Astrocyte of the spinal cord (primary cell): Measurements from ENCODE around the gene SPON1.

Experiments used
- DNase-seq: peaks from one replicate; pipeline ENCODE4 v3.0.0; 2011; ENCODE audit warnings: low read depth, low spot score
- H3K4me3 ChIP-seq: 2 replicates; pipeline ENCODE4 v1.5.1; 2011; ENCODE audit warnings: low read depth, mild to moderate bottlenecking, low read length, moderate library complexity
- in situ Hi-C: cut with HindIII; loops from 2 replicates; pipeline ENCODE4 v1.10.0; 2017; ENCODE audit warnings: low sequenced_read_pairs
- TF ChIP-seq, protein P1 (sequence below): IDR thresholded peaks from 2 replicates; pipeline ENCODE4 v1.5.1; 2012; ENCODE audit warnings: low read depth, mild to moderate bottlenecking, low read length, inconsistent platforms

SPON1 gene

DNA sequence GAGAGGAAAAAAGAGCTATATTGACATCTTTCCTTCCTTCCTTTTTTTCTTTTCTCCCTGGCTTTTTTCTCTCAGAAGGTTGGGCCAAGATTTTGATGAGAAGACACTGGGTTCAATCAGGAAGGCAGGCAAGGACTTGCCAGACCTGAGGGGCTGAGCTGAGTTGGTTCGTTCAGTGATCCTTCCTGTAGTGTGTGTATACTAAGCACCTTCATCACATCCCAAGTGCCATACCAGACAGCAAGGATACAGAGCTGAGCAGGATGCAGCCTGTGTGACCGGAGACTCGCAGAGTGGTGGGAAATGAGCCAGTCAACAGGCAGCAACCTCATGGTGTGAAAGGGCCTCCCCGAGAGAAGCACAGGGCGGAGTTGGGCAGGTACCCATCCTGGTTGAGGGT is 95.5 kb downstream of the SPON1 start:
- DNase-seq, result no peak
- H3K4me3 ChIP-seq, result no peak overlapping the region
- TF ChIP-seq, protein P1, sequence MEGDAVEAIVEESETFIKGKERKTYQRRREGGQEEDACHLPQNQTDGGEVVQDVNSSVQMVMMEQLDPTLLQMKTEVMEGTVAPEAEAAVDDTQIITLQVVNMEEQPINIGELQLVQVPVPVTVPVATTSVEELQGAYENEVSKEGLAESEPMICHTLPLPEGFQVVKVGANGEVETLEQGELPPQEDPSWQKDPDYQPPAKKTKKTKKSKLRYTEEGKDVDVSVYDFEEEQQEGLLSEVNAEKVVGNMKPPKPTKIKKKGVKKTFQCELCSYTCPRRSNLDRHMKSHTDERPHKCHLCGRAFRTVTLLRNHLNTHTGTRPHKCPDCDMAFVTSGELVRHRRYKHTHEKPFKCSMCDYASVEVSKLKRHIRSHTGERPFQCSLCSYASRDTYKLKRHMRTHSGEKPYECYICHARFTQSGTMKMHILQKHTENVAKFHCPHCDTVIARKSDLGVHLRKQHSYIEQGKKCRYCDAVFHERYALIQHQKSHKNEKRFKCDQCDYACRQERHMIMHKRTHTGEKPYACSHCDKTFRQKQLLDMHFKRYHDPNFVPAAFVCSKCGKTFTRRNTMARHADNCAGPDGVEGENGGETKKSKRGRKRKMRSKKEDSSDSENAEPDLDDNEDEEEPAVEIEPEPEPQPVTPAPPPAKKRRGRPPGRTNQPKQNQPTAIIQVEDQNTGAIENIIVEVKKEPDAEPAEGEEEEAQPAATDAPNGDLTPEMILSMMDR, result no peak
- in situ Hi-C loops, result no loop called here

GRCh38 chr11:14059491-14059890 is 97.0 kb downstream of the SPON1 start:
- TF ChIP-seq, protein P1, result no peak
- H3K4me3 ChIP-seq, result no peak overlapping the region
- in situ Hi-C loops, result no loop called here
- no peak for DNase-seq

- H3K4me3 ChIP-seq, result no peak overlapping the region
- TF ChIP-seq, protein P1, result no peak
- no peak for DNase-seq
- in situ Hi-C loops, result no loop called here
Measured at GRCh38 chr11:14061721-14062120, 99.2 kb downstream of the SPON1 start.

GRCh38 chr11:14065141-14065540 is 102.6 kb downstream of the SPON1 start:
- TF ChIP-seq, protein P1, result no peak
- DNase-seq, result no peak
- in situ Hi-C loops, result no loop called here
- no peak overlapping the region for H3K4me3 ChIP-seq

DNA sequence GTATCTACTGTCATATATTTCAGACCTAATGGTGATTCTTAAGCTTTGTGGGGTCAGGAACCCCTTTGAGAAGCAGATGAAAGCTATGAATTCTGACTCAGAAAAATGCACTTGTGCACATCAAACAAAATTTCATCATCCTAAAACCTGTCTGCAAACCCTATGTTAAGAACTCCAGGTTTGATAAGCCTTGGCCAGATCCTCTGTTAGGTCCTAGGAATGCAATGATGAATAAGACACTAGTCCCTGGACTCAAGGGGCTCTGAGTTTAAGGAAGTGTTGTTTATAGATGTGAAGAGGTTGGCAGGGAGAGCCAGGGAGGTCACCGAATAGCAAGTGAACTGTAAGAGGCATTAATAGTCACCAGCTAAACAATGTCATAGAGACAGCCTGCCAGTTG is 103.2 kb downstream of the SPON1 start:
- TF ChIP-seq, protein P1, result no peak
- no peak overlapping the region for H3K4me3 ChIP-seq
- no peak for DNase-seq
- in situ Hi-C loops, result no loop called here

GRCh38 chr11:14067686-14068085 is 105.2 kb downstream of the SPON1 start:
- DNase-seq, result no peak
- TF ChIP-seq, protein P1, result no peak
- in situ Hi-C loops, result no loop called here
- H3K4me3 ChIP-seq, result no peak overlapping the region

DNA sequence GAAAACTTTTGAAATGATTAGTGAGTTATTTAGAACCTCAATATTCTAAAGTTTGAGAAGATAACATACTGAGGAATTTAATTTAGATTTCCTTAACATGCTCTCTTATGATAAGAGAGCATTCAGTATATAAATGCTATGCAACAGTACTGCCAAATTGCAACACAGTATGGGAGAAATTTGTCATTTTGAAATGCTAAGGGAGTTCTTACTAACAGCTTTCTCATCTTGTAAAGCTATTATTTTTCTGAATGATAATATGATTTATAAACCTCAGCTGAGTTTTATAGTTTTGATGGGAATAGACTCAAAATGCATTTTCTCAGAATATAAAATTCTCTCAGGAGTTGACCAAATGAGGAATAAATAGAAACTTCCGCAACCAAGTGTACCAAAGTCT is 108.4 kb downstream of the SPON1 start:
- TF ChIP-seq, protein P1, result no peak
- in situ Hi-C loops, result no loop called here
- no peak for DNase-seq
- no peak overlapping the region for H3K4me3 ChIP-seq
